ENCODE data around the gene UNKL.
"Not testable (repeated sequence)": the region's sequence is repeated elsewhere in the genome, so short reads cannot be mapped to it uniquely, and the experiment has no call there.

Gene UNKL

DNA sequence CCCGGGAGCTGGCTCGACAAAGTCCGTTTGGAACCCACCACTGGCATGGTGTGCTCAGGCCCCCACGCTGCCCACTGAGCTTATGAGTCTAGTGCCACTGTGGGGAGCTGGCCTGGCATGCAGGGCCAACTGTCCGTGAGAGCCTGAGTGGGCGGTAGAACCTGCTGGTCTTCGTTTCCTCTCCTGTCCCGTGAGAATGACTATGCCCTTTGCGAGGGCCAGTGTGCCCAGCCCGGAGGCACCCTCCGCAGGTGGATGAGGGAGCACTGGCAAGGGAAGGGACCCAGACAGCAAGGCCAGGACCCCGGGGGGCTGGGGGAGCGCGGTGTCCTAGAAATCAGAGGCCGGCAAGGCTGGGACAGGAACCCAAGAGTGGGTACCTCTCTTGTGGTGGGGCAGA, 77.9 kb downstream of the UNKL start:
- no peak for DNase-seq

DNA sequence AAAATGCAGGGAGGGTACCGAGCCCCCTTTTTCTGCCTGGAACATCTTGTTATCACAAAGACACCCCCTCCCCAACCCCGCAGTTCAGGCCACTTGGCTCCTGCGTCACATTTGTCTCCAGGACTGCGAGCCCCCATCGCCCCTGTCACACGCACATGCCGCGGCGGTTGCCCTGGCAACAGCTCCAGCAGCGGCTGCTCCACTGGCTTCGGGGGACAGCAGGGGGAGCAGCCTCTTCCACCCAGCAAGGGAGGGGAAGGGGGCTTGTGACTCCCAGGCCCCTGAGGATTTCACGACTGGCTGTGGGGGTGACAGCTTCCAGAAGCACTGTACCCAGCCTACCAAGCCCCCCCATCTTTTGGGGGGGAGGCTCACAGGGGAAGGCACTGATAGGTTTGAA, 78.5 kb downstream of the UNKL start:
- DNase-seq = no peak

DNA sequence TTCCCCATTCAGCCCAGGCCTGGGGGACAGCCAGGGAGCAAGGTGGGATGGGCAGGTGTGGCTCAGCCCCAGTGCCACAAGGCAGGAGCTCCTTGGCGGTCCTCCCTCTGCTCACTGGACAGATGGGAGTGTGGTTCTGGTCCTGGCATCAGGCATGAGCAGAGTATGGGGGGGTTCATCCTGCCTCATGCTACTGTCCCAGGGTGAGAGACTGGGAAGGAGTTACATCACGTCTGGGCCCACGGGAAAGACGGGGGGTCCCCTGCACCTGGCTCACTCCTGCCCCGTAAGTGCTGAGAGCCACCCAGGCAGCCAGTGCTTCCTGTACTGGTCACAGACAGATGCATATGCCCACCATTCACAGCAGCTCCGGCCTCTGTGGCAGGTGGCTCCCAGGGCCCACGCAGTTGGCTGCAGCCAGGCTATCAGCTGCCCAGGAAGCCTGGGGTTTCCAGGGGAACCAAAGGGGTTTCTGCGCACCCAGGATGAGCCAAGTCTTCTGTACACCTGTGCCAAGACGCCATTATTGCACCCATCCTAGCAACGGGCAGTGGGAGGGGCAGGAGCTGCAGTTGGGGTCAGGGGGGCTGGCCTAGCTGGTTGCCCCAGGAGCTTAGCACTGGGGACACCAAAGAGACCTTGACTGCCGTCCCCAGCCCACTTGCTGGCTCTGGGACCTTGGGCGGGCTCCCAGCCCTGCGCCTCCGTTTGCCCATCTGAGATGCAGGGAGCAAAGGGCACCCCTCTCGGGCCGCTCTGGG, 79.1 kb downstream of the UNKL start:
- no peak for DNase-seq

DNA sequence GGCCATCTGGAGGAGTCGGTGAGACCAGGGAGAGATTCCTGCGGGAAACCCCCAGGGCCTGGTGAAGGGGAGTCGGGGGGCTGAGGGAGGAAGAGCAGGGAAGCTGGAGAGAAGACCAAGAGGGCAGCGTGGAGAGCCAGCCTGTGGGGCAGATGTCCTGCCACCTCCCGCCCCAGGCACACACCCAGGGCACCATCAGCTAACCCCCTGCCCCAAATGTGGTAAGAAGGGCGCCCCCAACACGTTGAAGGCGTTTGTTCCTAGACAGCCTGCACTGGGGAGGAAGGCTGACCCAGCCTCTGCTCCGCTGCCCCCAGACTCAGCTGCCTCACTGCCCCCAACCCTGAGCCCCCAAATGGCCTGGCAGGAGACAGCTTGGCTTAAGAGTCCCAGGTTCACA, 79.8 kb downstream of the UNKL start:
- DNase-seq = no peak

DNA sequence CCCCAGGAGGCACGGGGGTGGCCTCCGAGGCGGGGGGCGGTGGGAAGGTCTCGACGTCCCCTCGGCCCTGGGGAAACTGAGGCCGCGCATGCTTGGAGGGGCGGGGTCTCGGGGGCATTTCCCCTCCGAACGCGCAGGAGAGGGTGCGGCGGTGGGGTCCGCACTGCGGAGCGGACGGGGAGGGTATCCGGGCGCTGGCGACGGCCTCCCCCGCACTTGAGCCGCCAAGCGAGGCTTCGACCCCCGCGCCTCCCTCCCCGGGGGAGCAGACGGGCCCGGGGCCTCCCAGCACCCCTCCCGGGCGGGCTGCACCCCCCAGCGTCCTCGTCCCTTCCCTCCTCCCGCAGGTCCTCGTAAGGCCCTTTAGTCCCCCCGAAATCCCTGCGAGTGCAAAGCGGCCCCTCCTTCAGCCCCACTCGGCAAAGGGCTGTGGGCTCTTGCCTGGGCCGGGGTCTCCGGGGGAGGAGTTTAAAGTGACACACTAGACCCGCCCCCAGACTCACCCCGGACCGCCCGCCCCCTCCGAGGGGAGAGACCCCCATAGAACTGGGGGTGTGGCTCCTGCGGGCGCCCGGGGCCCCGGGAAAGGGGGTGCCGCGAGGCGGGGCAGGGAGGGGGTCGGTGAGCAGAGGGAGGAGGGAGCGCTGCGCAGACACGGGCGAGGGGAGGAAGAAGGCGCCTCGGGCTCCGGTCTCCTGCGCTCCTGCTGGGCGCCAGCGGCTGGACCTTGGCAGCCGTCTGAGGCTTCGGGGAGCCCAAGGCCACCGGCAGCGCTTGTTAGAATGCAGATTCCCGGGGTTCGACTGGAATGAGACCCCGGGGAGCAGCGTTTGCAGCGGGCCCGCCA, 80.4 kb downstream of the UNKL start:
- DNase-seq = no peak

DNA sequence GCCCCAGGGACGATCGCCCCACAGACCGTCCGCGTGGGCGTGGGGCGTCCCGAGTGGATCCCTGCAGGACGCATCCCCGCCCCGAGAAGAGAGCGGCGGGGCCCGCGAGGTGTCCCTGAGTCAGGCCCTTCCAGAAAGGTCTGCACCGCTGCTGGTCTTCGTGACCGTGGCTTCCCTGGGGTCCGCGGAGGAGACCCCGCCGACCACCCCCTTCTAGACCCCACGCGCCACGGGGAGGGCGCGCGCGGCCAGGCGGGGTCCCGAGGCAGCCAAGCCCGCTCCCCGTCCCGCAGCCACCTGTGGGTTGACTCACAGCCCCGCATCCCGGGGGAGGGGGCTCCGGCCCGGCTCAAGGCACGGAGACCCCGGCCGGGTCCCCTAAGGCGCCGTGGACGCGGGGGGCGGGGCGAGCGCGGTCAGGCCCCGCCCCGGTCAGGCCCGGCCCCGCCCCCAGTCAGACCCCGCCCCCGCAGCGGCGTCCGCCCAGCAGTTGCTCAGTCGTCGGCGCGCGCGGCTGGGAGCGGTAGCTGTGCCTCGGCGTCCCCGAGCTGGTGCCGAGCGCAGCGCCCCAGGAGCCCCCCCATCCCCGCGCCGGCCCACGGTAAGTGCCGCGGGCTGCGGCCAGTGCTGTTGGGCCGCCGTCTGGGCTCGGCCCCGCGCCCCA, 81.2 kb downstream of the UNKL start, which contains the start of gene BAIAP3:
Gene BAIAP3, plus strand, starts transcription at position 497 of the 664 bp plus-strand sequence. CDS start 4,905 bp downstream, outside the sequence.
- DNase-seq = peak; percentile 21

DNA sequence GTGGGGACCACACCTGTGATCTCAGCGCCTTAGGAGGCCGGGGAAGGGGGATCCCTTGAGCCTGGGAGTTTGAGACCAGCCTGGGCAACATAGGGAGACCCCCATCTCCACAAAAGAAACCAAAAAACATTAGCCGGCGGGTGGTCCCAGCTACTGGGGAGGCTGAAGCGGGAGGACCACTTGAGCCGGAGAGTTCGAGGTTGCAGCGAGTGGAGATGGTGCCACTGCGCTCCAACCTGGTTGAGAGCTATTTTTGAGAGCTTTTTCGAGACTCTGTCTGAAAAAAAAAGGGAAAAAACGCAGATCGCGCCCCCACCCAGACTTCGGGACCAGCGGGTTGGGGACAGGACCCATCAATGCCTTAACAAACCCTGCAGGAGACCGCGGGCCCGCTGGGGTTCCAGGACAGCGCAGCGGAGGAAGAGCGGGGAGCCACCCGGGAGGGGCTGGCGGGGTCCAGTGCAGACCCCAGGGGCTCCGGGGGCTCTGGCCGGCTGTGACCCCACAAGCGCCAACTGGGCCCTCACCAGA, 81.8 kb downstream of the UNKL start:
- no peak for DNase-seq

DNA sequence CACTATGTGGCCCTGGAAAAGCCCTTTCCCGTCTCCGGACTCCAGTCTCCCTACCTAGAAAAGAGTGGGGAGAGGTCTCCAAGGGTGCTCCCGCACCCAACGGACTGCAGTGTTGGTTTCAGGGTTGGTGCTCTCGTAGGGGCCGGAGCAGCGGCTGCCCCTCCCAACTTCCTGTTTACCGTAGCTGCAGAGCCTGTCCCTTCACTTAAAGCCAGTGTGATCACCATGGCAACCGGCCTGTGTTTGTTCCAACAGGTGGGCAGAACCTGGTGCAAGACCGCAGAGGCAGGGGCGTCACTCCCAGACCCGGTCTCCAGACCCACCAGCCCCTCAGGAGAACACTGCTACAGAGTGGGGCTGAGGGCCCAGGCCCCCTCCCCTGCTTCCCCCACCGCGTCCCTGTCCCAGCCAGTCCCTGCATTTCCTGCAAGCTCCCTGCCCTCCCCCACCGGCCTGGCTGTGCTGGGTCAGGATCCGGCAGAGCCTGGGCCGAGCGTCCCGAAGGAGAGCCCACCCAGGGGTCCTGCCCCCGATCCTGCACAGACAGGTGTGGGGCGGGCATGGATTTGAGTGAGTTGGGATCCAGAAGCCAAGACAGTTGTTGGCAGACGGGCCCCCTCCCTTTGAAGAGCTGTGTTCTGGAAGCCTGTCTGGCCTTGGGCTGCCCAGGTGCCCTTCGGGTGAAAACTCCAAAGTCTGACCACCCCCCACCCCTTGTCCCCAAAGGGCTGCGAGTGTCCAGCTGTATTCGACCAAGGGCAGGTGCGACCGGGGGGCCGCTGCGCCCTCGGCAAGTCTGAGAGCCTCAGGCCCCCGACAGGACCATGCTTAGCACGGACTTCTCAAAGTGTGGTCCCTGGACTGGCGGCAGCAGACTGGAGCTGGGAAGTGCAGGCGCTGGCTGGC, 82.5 kb downstream of the UNKL start:
- no peak for DNase-seq

DNA sequence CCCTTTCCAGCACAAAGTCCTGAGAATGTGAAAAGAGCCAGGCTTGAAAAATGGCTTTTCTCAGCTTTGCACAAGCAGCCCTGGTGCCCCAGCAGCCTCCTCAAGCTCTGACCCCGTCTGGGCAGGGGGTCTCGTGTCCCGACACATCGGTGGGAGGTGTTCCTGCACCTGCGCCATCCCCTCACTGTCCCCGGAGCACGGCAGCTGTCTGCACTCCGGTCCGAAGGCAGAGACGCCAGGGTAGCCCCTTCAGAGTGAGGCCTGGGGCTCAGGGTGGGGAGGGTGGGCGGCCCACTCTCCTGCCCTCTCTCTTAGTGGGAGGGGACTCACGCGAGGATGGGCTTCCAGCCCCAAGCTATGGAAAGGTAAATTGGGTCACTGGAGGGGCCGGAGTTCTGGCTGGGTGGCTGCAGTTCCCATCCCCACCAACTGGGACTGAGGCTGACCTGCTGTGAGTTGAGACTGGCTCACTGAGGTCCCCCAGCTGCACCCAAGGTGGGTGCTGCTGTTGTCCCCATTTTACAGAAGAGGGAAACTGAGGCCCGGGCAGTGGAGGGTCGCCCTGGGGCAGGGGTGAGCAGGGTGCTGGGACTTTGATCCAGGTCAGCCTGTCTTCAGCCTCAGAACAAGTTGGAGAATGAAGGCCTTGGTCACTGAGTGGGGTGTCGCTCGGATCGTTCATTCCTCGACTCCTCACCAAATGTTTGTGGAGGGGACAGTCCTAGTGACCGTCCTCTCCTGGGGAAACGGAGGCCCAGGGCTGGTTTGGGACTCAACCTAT, 83.4 kb downstream of the UNKL start:
- no peak for DNase-seq

DNA sequence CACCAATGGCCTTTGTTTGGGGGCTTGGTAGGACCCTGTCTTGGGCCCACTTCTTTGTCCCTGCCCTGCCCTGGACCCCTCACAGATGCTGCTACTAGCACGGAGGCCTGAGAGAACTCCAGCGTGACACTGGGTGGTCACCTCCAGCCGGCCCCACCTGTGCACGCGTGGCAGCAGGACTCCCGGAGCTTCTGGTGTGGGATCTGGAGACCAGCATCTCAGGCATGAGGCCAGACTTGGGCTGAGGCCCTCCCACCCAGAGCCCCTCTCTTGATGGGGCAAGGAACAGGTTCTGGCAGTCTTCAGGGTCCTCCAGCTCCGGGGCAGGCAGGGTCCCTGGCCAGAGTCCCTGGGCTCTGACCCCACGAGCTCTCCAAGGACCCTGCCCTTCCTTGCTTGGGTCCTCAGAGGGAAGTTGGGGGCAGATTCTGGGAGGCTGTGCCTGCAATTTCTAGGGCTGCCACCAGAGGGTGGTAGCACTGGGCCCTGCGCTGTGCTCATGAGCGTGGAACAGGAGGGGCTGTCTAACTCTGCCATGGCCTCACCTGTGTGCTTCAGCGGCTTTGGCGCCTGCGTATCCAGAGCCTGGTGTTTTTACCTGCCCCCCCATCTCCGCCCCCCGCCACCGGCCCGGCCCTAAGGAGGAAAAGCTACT, 84.1 kb downstream of the UNKL start:
- no peak for DNase-seq

DNA sequence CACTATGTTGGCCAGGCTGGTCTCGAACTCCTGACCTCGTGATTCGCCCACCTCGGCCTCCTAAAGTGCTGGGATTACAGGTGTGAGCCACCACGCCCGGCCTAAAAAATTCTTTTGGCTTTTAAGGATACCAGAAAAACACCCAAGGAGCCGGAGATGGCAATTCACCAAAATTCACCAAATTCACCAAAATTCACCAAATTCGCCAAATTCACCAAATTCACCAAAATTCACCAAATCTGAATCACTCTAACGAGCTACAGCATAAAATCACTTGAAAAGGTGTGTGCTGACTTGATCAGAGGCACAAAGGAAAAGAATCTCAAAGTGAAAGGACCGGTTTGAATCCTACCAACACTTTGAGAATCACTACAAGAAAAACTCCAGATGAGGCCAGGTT, 85.5 kb downstream of the UNKL start:
- not testable (repeated sequence) for DNase-seq

DNA sequence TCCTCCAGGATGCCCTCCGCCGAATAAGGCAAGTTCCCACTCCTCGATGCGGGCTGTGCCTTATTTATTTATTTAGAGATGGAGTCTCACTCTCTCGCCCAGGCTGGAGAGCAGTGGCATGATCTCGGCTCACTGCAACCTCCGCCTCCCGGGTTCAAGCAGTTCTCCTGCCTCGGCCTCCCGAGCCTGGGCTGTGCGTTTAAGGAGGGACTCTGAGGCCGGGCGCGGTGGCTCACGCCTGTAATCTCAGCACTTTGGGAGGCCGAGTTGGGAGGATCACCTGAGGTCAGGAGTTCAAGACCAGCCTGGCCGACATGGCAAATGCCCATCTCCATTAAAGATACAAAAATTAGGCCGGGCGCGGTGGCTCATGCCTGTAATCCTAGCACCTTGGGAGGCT, 86.4 kb downstream of the UNKL start:
- not testable (repeated sequence) for DNase-seq

DNA sequence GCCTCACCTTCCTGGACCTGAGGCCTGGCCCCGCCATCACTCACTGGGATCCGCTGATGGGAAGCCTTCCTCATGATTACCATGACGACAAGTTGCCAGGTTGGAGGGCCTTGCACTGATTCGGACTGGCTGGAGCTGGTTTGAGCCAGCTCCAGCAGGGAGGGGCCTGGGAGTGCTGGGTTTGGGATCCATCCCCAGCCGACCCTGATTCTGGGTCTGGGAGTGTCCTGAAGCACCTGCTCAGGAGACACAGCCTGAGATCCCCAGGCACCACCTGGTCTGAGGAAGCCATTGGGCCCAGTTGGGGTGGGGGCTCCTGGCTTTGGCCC, 86.9 kb downstream of the UNKL start:
- DNase-seq = no peak

DNA sequence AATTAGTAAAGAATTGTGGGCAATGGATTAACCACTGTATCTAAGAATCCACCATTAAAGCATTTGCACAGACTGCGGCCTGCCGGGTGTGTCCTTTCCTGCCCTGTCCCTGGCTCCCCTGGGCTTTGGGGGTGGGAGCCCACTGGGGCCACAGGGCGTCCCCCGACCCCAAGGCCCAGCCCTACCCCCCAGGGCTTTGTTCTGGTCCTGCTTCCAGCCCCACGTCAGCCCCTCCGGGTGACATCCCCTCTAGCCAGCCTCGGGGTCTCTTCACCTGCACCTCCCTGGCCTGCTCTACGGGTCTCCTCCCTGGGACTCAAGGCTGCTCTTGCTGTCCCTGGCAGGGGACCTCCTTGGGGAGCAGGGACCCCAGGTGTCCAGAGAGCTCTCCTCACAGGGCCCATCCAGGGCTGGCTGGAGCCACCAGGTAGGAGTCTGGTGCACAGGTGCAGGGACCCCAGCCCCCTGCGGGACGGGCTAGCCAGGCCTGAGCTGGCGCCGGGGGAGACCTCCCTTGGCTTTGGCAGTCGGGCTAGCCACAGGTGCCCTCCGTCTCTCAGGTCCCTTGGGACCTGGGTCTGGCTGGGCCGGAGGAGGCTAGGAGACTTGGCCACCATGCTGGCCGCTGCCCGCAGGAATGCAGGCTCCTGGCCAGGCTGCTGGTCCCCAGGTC, 87.4 kb downstream of the UNKL start:
- no peak for DNase-seq

DNA sequence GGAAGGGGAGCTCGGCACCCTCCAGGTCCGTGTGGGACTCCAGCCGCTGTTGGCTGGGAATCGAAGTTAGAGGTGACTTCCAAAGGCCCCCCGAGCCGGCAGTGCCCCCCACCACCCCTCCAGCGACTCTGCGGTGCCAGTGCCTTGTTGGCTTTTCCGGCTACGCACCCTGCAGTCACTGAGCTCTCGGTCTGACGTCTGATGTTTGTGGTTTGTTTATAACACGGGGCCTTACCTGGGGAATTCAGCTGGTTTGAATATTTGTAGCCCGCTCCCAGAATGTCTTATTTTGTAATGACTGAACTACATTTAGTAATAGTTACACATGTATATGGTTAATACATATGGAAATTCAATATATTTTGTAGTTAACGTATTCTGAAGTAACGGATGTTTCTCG, 88.1 kb downstream of the UNKL start:
- no peak for DNase-seq

DNA sequence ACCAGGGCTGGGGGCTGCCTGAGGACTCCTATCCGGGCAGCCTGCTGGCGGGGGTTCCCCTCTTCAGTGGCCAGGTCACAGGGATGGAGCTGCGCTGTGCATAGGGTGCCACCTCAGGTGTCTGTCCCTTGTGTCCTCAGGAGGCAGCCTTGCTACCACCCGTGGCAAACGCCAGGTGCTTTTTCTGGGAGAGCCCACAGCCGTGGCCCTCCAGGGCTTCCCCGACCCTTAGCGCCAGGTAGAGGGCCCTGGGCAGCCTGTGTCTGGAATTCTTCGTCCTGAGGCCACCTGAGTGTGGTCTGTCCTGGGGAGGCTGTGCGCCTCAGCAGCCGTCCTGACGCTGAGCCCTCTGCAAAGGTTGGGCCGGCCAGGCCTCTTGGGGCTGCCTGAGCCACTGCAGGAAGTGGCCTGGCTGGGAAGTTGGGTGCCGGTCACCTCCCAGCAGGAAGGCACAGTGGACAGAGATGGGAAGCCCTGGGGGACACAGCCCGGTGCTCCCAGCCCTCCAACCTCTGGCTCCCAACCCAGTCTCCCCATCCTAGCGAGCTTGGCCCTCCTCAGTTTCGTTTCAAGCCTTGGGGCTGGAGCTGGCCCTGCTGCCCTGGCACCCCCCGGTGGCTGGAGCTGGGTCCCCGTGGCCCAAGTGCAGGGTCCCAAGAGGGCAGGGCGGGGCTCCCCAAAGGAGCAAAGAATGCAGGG, 88.7 kb downstream of the UNKL start:
- DNase-seq = no peak

DNA sequence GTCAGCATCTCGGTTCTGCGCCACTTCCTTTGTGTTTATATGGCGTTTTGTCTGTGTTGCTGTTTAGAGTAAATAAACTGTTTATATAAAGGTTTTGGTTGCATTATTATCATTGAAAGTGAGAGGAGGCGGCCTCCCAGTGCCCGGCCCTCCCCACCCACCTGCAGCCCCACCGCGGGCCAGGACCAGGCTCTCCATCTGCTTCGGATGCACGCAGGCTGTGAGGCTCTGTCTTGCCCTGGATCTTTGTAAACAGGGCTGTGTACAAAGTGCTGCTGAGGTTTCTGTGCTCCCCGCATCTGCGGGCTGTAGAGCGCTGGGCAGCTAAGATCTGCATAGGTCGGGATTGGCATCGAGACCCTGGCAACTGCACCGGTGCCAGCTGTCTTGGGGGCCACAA, 89.2 kb downstream of the UNKL start:
- no peak for DNase-seq

DNA sequence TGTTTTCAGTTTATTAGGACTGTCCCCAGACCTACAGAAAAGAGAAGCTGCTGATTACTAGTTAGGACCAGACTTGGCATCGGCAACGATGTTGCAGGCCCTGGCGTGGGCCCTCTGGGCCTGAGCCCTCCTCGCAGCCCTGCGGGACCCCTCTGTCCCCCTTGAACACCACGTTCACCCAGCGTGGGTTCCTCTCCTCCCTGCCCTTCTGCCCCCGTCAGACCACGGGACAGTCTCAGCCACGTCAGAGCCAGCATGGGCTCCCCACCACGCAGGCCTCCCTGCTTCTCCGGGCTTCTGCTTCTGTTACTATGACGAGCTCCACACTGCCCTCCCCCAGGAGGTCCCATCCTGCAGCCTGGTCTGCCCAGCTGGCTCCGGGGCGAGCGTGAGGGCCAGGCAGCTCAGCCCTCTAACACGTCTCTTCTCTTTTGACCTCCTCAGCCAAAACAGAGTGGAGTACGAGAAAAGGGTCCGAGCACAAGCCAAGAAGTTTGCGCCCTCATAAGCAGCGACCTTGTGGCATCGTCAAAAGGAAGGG, 90.1 kb downstream of the UNKL start:
- no peak for DNase-seq
